Measurements from ENCODE around the gene POU3F3. TPM values are rescaled to one million over a fixed set of nuclear protein-coding genes. Genes with fewer than 3 reads are reported as not detected.

The POU3F3 gene
- total RNA-seq, 4 donors from 2014 or later: not detected

DNA sequence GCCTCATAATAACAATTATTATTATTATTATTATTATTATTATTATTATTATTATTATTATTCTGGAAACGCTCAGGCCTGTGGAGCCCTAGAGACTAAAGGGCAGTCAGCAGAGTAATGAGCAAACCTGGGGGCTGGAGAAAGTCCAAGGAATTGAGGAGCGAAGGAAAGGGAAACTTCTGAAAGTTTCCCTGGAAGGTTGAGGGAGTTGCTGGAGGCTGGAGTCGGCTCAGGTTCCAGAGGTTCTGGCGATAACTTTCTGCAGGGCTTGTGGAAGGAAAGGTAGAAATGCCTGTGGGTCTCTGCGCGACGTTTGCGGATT lies 9.2 kb downstream of the POU3F3 start:
- no peak for DNase-seq (ENCODE audit: low spot score)
- ATAC-seq (ENCODE audit: low FRiP score): no peak
- no peak for TF ChIP-seq CTCF (IDR thresholded peaks at IDR 0.05)

GRCh38 chr2:104863468-104864279 lies 9.8 kb downstream of the POU3F3 start:
- no peak for DNase-seq (ENCODE audit: low spot score)
- ATAC-seq (ENCODE audit: low FRiP score): no peak
- no peak for TF ChIP-seq CTCF (IDR thresholded peaks at IDR 0.05)

DNA sequence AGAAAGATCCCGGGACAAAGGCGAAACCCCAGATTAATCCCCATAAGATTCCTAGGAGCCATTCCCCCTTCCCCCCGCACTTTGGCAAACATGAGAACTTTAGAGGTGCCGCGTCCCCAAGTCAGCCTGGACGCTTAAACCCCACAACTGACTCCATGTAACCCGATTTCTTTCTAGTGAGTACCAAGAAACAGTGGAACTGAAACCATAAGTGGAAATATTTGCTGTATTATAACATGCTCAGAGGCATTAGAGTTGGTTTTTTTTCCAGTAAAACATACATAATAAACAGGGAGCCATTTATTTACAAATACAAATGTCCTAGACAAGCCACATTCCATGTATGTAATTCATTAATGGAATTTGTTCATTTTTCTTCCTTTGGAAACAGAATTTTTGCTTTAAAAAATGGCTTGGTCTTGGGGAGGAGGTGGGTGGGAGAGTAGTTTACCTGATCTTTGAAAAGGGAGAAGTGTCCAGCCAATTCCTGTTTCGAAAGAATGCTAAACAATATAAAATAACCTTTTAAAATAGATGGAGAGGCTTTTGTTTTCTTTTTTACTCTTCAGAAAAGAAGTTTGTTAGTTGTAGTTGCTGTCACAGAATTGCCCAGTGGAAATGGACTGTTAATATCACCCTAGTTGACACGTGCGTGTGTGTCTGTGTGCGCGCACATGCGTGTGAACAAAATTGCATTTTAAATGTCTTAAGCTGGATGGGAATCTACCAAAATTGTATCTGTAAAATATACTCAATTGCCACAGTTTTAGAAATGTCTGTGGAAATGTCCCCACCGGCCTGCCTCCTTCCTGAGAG lies 10.6 kb downstream of the POU3F3 start:
- DNase-seq (ENCODE audit: low spot score): no peak
- TF ChIP-seq CTCF (IDR thresholded peaks at IDR 0.05): no peak

DNA sequence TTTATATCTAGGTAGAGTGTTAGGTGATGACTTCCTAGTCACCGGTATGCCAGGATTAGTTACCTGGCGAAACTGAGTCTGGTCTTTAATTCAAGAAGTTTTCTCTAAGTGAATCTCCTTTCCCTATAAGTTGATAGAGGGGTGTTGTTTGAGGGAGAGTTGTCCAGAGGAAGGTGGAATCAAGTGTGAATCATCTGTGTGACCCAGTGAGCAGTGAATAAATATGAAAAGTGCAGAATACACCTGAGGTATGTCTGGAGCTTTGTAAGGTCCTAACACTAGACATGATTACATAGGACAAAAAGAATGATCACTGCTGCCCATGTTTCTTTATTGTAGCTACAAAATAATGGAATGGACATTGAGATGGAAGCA lies 11.2 kb downstream of the POU3F3 start:
- DNase-seq (ENCODE audit: low spot score): no peak
- TF ChIP-seq CTCF (IDR thresholded peaks at IDR 0.05): no peak

More for the DNA sequence above, 10.6 kb downstream of the POU3F3 start:
- ATAC-seq (ENCODE audit: low FRiP score): no peak

DNA sequence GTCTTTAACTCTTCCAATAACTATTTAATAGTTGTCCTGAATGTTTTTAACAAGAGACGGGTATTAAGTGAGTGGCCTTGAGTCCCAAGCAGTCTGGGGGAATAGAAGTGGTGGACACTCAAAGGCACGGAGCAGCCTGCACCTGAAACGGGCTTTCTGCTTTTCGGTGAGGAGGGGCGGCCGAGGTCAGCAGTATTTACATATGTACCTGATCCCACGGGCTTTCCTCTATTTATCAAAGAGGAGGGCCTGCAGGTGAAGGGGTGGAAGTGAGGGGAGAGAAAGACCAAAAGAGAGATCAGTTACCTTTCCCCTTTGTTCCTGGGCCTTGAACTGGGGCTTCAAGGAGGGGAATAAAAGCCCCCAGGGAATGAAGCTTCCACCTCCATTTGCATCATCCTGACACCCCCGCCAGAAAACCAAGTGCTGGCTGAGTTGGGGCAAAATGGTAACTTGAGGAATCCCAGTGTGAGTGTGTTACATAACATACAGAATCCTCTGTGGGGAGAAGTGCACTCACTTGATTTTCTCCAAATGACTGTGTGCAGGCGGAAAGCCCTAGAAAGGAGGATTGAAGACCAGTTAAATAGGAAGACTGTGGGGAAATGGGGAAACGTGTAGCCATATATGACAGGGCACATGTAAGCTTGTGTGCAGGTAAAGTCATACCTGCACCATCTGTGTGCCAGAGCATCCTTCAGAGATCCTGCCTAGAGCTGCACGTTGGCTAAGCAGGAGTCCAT lies 12.4 kb downstream of the POU3F3 start:
- DNase-seq (ENCODE audit: low spot score) (no peak), ATAC-seq (ENCODE audit: low FRiP score) (no peak)
- no peak for TF ChIP-seq CTCF (IDR thresholded peaks at IDR 0.05)

More for the DNA sequence above, 11.2 kb downstream of the POU3F3 start:
- no peak for ATAC-seq (ENCODE audit: low FRiP score)

GRCh38 chr2:104866883-104867812 lies 13.2 kb downstream of the POU3F3 start:
- no peak for DNase-seq (ENCODE audit: low spot score)
- ATAC-seq (ENCODE audit: low FRiP score): no peak
- TF ChIP-seq CTCF (IDR thresholded peaks at IDR 0.05): no peak

All from omental fat pad (tissue), 4 donors.